ENCODE data around the gene SLC24A4. TPM values are rescaled to one million over a fixed set of nuclear protein-coding genes. Genes with fewer than 3 reads are reported as not detected.
A peak's percentile ranks its signal among the peaks of the same experiment; 100 is the strongest.

Gene SLC24A4
- total RNA-seq, 1 experiment from 2014 or later, result 0.03 TPM

GRCh38 chr14:92459950-92460421, 137.0 kb downstream of the SLC24A4 start:
- no peak for DNase-seq (ENCODE audit: low read depth in 1 of 2, low spot score in 2 of 2)
- H3K4me3 ChIP-seq, result no peak overlapping the region
- no peak overlapping the region for H3K27ac ChIP-seq
- no peaks in the 10 kb centered on the region for H3K9me3 ChIP-seq (replicated peaks)
- peaks cover 9% of the 10 kb centered on the region for H3K4me1 ChIP-seq (replicated peaks)
- H3K27me3 ChIP-seq (replicated peaks), result no peaks in the 10 kb centered on the region
- no peaks in the 10 kb centered on the region for H3K36me3 ChIP-seq

GRCh38 chr14:92460541-92460915, 137.6 kb downstream of the SLC24A4 start:
- no peaks in the 10 kb centered on the region for H3K27me3 ChIP-seq (replicated peaks)
- no peaks in the 10 kb centered on the region for H3K36me3 ChIP-seq
- H3K4me3 ChIP-seq, result no peak overlapping the region
- H3K9me3 ChIP-seq (replicated peaks), result no peaks in the 10 kb centered on the region
- no peak for DNase-seq (ENCODE audit: low read depth in 1 of 2, low spot score in 2 of 2)
- H3K4me1 ChIP-seq (replicated peaks), result peaks cover 9% of the 10 kb centered on the region
- no peak overlapping the region for H3K27ac ChIP-seq

GRCh38 chr14:92460916-92461579, 138.1 kb downstream of the SLC24A4 start:
- Histone ChIP-seq H3K9me3 (replicated peaks) (no peaks in the 10 kb centered on the region), H3K36me3 (no peaks in the 10 kb centered on the region), H3K4me3 (no peak overlapping the region), H3K27ac (no peak overlapping the region), H3K4me1 (replicated peaks) (peaks cover 9% of the 10 kb centered on the region), H3K27me3 (replicated peaks) (no peaks in the 10 kb centered on the region)
- DNase-seq (ENCODE audit: low read depth in 1 of 2, low spot score in 2 of 2), result peak in 1 of 2 experiments; percentile 16

- Histone ChIP-seq H3K9me3 (replicated peaks) (no peaks in the 10 kb centered on the region), H3K27ac (no peak overlapping the region), H3K36me3 (no peaks in the 10 kb centered on the region), H3K27me3 (replicated peaks) (no peaks in the 10 kb centered on the region), H3K4me1 (replicated peaks) (peaks cover 9% of the 10 kb centered on the region), H3K4me3 (no peak overlapping the region)
- no peak for DNase-seq (ENCODE audit: low read depth in 1 of 2, low spot score in 2 of 2)
Measured at GRCh38 chr14:92461891-92462290, 138.9 kb downstream of the SLC24A4 start.

- no peaks in the 10 kb centered on the region for H3K9me3 ChIP-seq (replicated peaks)
- no peak overlapping the region for H3K4me3 ChIP-seq
- no peak overlapping the region for H3K27ac ChIP-seq
- peaks cover 9% of the 10 kb centered on the region for H3K4me1 ChIP-seq (replicated peaks)
- no peak for DNase-seq (ENCODE audit: low read depth in 1 of 2, low spot score in 2 of 2)
- no peaks in the 10 kb centered on the region for H3K36me3 ChIP-seq
- no peaks in the 10 kb centered on the region for H3K27me3 ChIP-seq (replicated peaks)
Measured at GRCh38 chr14:92462568-92462967, 139.6 kb downstream of the SLC24A4 start.

GRCh38 chr14:92463141-92463540, 140.2 kb downstream of the SLC24A4 start:
- Histone ChIP-seq H3K9me3 (replicated peaks) (no peaks in the 10 kb centered on the region), H3K4me1 (replicated peaks) (peaks cover 9% of the 10 kb centered on the region), H3K27ac (no peak overlapping the region), H3K36me3 (no peaks in the 10 kb centered on the region), H3K27me3 (replicated peaks) (no peaks in the 10 kb centered on the region), H3K4me3 (no peak overlapping the region)
- DNase-seq (ENCODE audit: low read depth in 1 of 2, low spot score in 2 of 2), result no peak

- DNase-seq (ENCODE audit: low read depth in 1 of 2, low spot score in 2 of 2), result peak in 1 of 2 experiments; percentile 17
- H3K4me3 ChIP-seq, result no peak overlapping the region
- no peaks in the 10 kb centered on the region for H3K9me3 ChIP-seq (replicated peaks)
- peaks cover 9% of the 10 kb centered on the region for H3K4me1 ChIP-seq (replicated peaks)
- H3K27ac ChIP-seq, result no peak overlapping the region
- H3K36me3 ChIP-seq, result no peaks in the 10 kb centered on the region
- H3K27me3 ChIP-seq (replicated peaks), result no peaks in the 10 kb centered on the region
Measured at GRCh38 chr14:92464156-92464555, 141.2 kb downstream of the SLC24A4 start.

GRCh38 chr14:92464716-92465115, 141.8 kb downstream of the SLC24A4 start:
- peak in 1 of 2 experiments; percentile 22 for DNase-seq (ENCODE audit: low read depth in 1 of 2, low spot score in 2 of 2)
- Histone ChIP-seq H3K4me3 (no peak overlapping the region), H3K27ac (no peak overlapping the region), H3K27me3 (replicated peaks) (no peaks in the 10 kb centered on the region), H3K4me1 (replicated peaks) (peaks cover 9% of the 10 kb centered on the region), H3K36me3 (no peaks in the 10 kb centered on the region), H3K9me3 (replicated peaks) (no peaks in the 10 kb centered on the region)

- Histone ChIP-seq H3K4me1 (replicated peaks) (peaks cover 9% of the 10 kb centered on the region), H3K27ac (no peak overlapping the region), H3K4me3 (no peak overlapping the region), H3K27me3 (replicated peaks) (no peaks in the 10 kb centered on the region), H3K36me3 (no peaks in the 10 kb centered on the region), H3K9me3 (replicated peaks) (no peaks in the 10 kb centered on the region)
- DNase-seq (ENCODE audit: low read depth in 1 of 2, low spot score in 2 of 2), result peak in 1 of 2 experiments; percentile 10
Measured at GRCh38 chr14:92465353-92466055, 142.5 kb downstream of the SLC24A4 start.

- Histone ChIP-seq H3K4me3 (no peak overlapping the region), H3K36me3 (no peaks in the 10 kb centered on the region), H3K4me1 (replicated peaks) (peaks cover 4% of the 10 kb centered on the region), H3K27me3 (replicated peaks) (no peaks in the 10 kb centered on the region), H3K27ac (no peak overlapping the region), H3K9me3 (replicated peaks) (no peaks in the 10 kb centered on the region)
- no peak for DNase-seq (ENCODE audit: low read depth in 1 of 2, low spot score in 2 of 2)
Measured at GRCh38 chr14:92466059-92466458, 143.1 kb downstream of the SLC24A4 start.

GRCh38 chr14:92469515-92469914, 146.6 kb downstream of the SLC24A4 start:
- no peak for DNase-seq (ENCODE audit: low read depth in 1 of 2, low spot score in 2 of 2)
- Histone ChIP-seq H3K27me3 (replicated peaks) (no peaks in the 10 kb centered on the region), H3K9me3 (replicated peaks) (no peaks in the 10 kb centered on the region), H3K27ac (no peak overlapping the region), H3K4me1 (replicated peaks) (no peaks in the 10 kb centered on the region), H3K36me3 (no peaks in the 10 kb centered on the region), H3K4me3 (no peak overlapping the region)

- Histone ChIP-seq H3K9me3 (replicated peaks) (no peaks in the 10 kb centered on the region), H3K27ac (no peak overlapping the region), H3K27me3 (replicated peaks) (no peaks in the 10 kb centered on the region), H3K4me1 (replicated peaks) (no peaks in the 10 kb centered on the region), H3K36me3 (no peaks in the 10 kb centered on the region), H3K4me3 (no peak overlapping the region)
- peak in 1 of 2 experiments; percentile 0 for DNase-seq (ENCODE audit: low read depth in 1 of 2, low spot score in 2 of 2)
Measured at GRCh38 chr14:92470215-92470614, 147.2 kb downstream of the SLC24A4 start.

- H3K27ac ChIP-seq, result no peak overlapping the region
- H3K4me3 ChIP-seq, result no peak overlapping the region
- H3K4me1 ChIP-seq (replicated peaks), result no peaks in the 10 kb centered on the region
- no peaks in the 10 kb centered on the region for H3K27me3 ChIP-seq (replicated peaks)
- DNase-seq (ENCODE audit: low read depth in 1 of 2, low spot score in 2 of 2), result peak in 1 of 2 experiments; percentile 1
- H3K9me3 ChIP-seq (replicated peaks), result no peaks in the 10 kb centered on the region
- H3K36me3 ChIP-seq, result no peaks in the 10 kb centered on the region
Measured at GRCh38 chr14:92470811-92471210, 147.8 kb downstream of the SLC24A4 start.

GRCh38 chr14:92471919-92472318, 149.0 kb downstream of the SLC24A4 start:
- H3K9me3 ChIP-seq (replicated peaks), result no peaks in the 10 kb centered on the region
- H3K4me1 ChIP-seq (replicated peaks), result no peaks in the 10 kb centered on the region
- no peaks in the 10 kb centered on the region for H3K36me3 ChIP-seq
- no peaks in the 10 kb centered on the region for H3K27me3 ChIP-seq (replicated peaks)
- no peak overlapping the region for H3K4me3 ChIP-seq
- H3K27ac ChIP-seq, result no peak overlapping the region
- peak; percentile 4 to 32 for DNase-seq (ENCODE audit: low read depth in 1 of 2, low spot score in 2 of 2)
